ENCODE measurements around the gene MCEMP1. TPM values are rescaled to one million over a fixed set of nuclear protein-coding genes. Genes with fewer than 3 reads are reported as not detected.

Gene MCEMP1, protein sequence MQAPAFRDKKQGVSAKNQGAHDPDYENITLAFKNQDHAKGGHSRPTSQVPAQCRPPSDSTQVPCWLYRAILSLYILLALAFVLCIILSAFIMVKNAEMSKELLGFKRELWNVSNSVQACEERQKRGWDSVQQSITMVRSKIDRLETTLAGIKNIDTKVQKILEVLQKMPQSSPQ
- total RNA-seq: not detected

DNA sequence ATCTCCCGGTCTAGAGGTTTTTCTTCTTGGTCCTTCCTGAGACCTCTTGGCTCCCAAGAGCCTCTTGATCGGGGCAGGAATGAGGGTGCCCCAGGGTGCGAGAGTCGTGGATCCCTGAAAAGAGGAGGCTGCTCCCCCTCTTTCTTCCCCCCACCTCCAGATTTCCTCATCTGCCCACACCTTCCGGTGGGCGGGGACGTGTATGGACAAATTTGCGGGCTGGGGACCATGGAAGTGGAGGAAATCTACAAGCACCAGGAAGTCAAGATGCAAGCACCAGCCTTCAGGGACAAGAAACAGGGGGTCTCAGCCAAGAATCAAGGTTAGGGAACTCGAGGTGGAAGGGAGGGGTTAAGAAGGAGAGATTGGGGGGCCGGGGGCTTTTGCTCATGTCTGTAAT is at the start of gene MCEMP1:
TSS of gene MCEMP1 (plus strand) at position 237 of the 400 bp plus-strand sequence. CDS start at position 268, 31 bp downstream.
- no peak for DNase-seq

DNA sequence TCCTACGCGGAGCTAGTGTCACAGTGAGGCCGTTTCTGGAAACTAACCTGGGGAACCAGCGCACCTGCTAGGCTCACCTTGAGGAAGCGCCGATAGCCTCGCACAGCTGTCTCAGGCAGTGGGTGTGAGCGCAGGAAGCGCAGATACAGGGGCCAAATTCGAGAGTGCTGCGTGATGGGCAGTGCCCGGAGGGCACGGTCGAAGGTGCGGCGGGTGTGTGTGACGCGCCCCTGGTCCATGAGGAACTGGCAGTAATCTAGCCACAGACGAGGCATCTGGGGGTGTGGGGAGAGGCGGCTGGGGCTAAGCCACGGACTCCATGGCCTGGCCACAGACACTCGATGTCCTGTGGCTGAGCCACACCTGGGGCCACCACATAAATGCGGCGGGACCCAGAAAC is 49.7 kb upstream of the MCEMP1 start:
- DNase-seq: no peak

DNA sequence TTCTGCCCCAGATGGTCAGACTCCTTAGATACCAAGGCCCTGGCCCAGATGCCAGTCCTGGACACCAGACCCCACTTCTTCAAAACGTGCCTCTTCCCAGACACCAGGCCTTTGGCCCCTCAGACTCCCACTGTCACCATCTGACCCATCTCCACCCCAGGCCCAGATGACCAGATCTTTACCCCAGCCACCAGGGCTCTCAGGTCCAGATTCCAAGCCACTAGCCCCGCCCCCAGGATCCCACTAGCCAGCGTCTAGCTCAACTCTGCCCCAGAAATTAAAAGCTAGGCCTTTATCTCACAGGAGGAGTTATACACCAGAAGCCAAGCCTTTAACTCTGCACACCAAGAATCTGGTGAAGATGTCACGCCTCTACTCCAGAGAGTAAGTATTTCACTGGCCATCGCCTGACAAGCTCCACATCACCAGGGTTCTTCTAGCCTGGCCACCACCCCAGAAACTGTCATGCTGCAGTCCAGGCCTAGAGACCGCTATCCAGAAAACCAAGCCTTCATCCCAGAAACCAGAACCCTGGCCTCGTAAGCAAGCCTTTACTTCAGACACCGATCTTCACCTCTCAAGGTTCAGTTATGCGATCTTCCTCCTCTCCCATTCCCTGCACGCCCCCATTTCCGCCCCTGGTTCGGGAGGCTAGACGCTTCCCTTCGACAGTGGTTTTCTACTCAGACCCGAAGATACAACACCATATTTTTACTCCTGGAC is 48.1 kb upstream of the MCEMP1 start:
- no peak for DNase-seq

DNA sequence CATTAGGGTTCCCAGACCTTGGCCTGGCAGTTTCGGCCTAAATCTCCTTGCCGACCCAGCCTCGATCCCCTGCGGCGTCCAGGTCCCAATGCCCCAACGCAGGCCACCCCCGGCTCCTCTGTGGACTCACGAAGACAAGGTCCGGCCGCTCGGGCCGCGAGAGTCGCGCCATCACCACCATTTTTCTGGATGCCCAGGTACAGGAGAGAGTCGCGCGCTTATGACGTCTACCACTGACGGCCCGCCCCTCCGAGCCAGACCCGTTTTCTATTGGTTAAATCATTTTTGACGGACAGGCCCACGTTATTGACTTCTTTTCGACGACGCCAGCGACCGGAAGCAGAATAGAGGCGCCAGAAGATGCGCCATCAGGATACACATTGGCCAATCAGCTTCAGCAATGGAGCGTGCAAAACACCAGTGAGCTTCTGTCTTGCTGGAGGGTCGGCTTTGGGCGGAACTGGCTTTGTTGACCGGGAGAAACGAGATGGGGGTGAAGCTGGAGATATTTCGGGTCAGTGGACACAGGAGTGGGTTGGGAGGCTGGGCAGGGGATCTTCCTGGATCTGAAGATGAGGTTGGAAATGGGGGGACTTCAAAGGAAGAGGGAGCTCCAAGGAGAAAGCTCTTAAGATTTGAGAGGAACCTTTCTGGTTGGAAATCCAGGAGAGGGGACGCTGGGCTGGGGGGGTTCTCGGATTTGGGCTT is 47.4 kb upstream of the MCEMP1 start, which contains the start of the genes PET100 and XAB2:
TSS of gene PET100 (plus strand) at position 447 of the 708 bp plus-strand sequence. CDS start at position 488, 41 bp downstream.
TSS of gene XAB2 (minus strand) at position 199 of the 708 bp plus-strand sequence. CDS start at position 181, 18 bp downstream.
- peak; percentile 93 for DNase-seq

DNA sequence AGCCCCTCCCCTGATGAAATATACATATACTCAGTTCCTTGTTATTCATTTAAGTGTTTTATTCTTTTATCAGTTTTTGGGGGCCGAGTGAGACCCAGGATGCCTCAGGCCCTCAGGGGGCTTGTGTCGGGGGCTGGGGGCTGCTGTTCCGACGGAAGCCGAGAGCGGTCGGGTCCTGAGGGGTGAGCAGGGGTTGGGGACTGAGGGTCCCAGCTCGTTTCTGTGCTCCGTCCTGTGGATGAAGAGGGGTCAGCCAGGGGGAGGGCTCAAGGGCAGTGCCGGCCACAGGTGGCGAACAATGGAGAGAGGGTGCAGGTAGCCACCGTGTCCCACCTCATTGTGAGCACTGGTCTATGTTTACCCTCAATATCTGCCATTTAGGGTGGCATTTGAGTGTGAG is 45.3 kb upstream of the MCEMP1 start:
- DNase-seq: no peak

DNA sequence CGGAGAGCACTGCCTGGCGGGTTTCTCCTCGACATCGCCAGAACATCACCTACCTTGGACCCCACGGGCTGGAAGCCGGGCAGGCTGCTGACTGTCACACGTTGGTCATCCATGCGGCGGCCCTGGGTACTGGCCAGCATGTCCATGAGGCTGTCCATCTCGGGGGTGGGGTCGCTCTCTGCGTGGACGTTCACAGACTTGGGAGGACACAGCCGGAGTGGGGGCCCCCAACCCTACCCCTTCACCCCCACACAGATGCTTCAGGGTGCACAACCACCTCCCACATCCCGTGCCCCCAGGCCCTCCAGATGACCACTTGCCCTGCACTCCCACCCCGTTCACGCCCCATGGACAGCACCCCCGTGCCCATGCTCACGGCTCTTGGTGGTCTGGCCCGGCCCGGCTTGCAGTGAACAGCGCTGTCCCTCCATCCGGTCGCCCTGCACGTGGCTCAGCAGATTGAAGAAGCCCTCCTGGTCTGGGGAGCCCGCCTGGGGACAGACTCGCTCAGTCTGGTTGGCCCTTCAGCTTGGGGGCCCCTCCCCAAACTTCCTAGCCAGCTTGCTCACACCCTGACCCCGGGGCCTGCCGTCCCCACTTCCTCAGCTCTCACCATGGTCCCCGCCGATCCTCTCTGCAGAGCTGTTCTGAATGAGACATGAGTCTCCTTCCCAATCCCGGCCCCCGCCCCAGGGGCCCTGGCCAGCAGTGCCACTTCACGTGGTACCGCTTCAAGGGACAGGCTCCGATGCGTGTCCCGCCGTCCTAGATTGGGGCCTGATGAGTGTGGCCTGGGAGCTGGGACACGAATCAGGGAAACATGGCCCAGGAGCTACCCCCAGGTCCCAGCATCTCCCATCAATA is 44.3 kb upstream of the MCEMP1 start:
- DNase-seq: no peak

DNA sequence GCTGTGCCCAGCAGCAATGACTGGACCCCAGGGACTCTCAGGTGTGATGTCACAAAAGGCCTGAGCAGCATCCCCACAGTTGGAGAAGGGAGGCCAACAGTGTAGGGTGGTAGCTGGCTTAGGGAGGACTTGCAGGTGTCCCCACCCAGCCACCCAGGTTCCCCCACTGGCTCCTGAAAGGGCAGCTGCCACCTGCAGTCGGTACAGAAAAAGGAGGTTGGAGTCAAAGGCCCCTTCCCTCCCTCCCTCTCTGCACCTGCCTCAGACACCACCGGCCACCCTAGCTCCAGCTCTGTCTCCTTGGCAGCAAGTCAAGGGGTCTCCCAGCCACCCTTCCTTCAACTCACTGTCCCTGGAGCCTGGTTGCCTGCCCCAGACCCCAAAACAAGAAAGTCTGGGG is 43.2 kb upstream of the MCEMP1 start, which contains the start of gene PCP2:
TSS of gene PCP2 (minus strand) at position 22 of the 400 bp plus-strand sequence. CDS start 262 bp downstream, outside the sequence.
- DNase-seq: no peak

DNA sequence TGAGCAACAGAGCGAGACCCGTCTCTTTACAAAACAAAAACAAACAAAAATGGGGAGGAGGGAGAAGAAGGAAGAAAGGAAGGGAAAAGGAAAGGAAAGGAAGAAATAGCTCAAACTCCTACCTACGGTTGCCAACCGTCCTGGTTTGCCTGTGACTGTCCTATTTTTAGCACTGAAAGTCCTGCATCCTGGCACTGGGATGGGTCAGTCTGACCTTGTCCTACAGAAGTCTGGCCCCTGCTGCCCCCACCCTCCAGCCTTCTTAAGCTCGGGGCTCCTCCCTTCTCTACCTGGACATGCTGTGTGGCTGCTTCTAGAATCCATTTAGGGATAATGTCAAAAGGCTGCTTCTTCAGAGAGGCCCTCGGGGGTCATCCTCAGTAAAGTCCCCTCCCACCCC is 41.2 kb upstream of the MCEMP1 start:
- DNase-seq: no peak

DNA sequence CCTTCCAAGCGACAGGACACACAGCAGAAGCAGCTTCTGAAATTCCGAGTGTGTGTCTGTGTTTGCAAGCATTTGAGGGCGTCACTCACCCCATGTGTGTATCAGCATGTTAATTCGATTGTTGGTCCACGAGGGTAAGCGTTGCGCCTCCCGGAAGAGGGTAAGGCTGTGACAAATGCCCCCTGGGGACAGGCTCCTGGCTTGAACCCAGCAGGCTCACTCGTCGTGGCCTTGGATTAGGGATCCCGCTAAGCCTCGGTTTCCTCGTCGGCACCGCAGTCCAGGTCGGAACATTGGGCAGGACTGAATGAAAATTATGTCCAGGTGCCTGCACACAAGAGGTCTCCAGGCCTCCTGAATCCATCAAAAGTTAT is 40.6 kb upstream of the MCEMP1 start:
- no peak for DNase-seq

DNA sequence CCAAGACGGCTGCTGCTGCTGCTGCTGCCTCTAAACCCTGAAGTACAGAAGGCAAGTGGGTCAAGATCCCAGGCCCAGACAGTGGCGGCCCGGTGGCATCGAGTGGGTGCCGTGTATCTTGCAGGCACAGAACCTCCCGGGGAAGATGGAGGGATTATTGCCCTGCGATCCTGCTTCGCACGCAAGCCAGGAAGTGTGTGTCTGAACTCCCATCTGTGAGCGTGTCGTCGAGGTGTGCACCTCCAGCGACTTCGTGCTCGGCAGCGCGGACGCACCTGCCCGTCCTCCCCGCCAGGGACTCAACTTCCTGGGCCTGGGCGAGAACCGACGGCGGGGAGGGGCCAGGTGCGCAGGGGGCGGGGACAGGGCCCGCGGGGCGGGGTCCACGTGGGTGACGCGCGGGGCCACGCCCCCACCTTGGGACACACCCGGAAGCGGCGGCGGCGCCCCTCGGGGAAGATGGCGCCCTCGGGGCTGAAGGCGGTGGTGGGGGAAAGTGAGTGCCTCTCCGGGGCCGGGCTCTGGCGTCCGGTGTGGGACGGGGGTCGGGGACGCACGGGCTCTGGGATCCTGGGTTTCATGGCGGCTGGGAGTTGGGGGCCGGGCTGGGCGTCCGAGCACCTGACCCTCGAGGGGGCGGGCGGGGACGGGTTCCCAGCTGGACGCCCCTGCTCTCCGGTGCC is 40.1 kb upstream of the MCEMP1 start, which contains the start of gene STXBP2:
TSS of gene STXBP2 (plus strand) at position 420 of the 683 bp plus-strand sequence. CDS start at position 460, 40 bp downstream.
- peak; percentile 90 for DNase-seq

DNA sequence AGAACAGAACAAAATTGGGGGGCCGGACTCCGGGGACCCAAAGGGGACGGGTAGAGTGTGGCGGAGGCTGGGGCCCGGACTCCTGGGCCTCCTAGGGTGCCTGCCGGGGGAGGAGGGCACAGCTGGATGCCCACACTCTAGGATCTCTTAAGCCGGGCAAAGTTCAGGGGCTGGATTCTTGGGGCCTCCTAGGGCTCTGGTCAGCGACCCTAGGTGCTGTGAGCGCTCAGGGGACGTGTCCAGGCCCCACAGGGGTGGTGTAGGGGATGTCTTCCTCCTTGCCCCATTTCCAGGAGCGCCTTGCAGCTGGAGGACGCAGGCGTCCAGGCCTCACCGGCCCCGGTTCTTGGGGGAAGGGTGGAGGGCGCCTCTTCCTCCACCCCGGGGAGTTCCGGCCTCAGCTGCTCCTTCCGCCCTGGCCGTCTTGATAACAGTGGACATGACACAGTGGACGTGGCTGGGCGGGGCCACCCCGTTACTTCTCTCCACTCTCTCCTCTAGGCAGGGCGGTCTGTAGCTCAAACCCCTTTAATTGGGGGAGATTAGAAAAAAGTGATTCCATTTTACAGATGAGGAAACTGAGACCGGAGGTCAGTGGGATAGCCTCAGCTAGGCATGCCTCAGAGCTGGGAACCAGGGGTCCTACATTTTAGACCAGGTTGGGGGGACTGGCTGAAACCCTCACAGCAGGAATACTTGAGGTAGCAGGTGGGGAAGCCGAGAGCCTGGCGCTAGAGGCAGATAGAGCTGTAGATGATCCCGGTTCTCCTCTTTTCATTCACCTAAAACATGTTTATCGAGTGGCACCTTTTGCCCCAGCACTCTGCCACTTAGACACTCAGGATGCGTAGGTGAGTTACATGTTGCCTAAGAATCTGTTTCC is 39.3 kb upstream of the MCEMP1 start:
- no peak for DNase-seq

DNA sequence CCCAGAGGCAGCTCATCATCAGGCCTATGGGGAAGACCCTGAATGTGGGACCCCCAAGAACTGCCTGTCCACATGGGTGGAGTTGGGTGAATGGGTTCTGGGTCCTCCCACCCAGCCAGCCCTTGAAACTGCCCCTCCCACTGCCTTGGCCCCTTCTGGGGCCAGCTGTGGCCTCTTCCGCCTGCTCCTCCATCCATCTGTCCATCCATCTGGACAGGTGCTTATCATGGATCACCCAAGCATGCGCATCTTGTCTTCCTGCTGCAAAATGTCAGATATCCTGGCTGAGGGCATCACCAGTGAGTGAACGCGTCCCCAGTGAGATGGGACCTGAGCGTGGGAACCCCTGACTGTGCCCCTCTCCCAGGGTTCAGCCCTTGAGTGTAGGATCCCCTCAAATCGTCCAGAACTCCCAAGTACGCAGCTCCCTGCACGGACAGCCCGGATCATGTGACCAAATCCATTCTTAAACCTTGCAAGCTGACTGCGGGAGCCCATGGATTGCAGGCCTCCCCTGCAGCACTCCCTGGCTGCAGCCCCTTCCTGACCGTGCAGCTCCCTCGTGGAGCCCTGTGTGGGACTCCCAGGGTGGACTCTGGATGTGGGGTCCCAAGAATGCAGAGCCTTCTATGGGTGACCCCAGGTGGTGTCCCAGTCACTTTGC is 38.0 kb upstream of the MCEMP1 start:
- DNase-seq: no peak

DNA sequence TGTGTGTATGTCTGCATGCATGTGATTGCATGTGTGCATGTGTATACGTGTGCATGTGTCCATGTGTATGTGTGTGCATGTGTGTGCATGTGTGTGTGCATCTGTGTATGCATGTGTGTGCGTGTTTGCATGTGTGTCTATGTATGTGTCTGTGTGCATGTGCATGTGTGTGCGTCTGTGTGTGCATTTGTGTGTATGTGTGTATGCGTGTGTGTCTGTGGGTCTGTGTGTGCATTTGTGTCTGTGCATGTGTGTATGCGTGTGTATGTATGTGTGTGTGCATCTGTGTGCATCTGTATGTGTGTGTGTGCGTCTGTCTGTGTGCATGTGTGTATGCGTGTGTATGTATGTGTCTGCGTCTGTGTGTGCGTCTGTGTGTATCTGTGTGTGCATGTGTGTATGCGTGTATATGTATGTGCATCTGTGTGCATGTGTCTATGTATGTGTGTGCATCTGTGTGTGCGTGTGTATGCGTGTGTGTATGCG is 37.0 kb upstream of the MCEMP1 start:
- no peak for DNase-seq

DNA sequence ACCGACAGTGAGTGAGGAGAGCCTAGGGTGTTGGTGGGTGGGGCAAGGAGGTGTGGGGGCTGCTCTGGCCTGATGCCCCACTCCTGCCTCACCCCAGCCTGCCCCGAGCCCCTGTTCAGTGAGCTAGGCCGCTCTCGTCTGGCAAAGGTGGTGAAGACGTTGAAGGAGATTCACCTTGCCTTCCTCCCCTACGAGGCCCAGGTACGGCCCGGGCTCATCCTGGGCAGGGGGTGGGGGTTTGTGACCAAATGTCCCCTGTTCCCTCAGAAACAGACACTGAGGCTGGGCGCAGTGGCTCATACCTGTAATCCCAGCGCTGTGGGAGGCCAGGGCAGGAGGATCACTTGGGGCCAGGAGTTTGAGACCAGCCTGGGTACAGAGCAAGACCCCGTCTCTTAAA is 36.1 kb upstream of the MCEMP1 start:
- DNase-seq: no peak

DNA sequence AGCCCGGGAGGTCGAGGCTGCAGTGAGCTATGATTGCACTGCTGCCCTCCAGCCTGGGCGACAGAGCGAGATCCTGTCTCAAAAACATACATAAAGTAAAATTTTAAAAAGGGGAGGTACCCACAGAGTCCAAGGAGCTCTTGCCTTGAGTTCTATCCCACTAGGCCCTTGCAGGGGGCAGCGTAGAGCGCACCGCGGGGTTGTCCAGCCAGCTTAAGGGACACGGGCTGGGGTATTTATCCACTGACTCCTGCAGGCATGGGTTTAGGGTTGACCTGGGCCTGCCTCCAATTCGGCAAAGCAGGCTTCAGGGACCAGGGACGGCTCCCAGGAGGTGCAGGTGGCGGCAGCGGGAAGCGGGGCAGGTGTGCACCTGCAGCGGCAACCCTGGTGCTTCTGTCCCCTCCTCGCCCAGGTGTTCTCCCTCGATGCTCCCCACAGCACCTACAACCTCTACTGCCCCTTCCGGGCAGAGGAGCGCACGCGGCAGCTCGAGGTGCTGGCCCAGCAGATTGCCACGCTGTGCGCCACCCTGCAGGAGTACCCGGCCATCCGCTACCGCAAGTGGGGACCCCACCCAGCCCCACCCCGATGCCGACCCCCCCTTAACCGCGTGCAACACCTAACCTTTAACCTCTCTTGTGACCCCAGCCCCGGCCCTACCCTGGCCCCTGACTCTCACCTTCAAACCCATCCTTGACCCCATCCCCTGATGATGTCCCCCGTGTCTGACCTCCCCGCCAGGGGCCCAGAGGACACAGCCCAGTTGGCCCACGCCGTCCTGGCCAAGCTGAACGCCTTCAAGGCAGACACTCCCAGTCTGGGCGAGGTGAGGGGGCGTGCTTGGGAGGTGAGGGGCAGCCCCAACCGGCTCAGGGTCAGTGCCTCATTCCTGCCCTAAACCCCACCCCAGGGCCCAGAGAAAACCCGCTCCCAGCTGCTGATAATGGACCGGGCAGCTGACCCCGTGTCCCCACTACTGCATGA is 35.3 kb upstream of the MCEMP1 start:
- no peak for DNase-seq

DNA sequence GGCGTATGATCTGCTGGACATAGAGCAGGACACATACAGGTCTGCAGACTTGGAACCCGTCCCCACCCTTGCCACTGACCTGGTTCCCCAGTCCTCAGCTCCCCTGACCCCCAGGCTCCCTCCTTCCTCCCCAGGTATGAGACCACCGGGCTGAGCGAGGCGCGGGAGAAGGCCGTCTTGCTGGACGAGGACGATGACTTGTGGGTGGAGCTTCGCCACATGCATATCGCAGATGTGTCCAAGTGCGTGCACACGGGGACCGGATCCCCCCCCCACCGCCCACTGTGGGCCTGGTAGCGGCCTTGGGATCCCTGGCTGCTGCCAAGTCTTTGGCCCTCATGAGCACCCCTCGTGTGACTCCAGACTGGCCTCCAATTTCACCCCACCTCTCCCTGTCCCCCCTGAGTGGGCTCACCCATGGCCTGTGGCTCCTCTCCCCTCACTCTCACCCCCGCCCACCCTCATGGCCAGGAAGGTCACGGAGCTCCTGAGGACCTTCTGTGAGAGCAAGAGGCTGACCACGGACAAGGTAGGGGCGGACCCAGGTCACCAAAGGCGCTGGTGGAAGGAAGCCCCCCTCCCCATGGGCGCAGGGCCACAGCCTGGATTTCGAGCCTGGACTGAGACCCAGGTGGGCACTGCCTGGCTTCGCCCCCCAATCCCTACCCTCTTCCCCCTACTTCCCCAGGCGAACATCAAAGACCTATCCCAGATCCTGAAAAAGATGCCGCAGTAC is 34.4 kb upstream of the MCEMP1 start:
- DNase-seq: no peak

DNA sequence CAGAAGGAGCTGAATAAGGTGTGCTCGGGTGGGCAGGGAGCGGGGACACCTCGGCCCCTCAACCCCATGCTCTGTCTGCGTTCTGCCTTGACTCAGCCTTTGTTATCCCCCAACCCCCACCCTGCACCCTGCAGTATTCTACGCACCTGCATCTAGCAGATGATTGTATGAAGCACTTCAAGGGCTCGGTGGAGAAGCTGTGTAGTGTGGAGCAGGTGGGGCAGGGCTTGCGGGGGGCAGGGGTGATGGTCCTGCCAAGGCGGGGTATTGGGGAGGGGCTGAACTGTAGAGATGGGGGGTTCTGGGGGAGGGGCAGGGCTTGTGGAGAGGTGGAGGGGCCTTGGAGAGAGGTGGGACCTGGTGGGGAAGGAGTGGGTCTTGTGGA is 33.9 kb upstream of the MCEMP1 start:
- DNase-seq: no peak
